Kidney (tissue), 14 donors: ENCODE measurements around the gene EEPD1. TPM values are rescaled to one million over a fixed set of nuclear protein-coding genes. Genes with fewer than 3 reads are reported as not detected.
"Not testable (repeated sequence)": the region's sequence is repeated elsewhere in the genome, so short reads cannot be mapped to it uniquely, and the experiment has no call there.

Experiments used
- DNase-seq, 5 donors: peaks; one replicate each; pipeline ENCODE4 v3.0.0-alpha.2; 2013 to 2020
- FAIRE-seq: peaks from 2 replicates; lab custom pipeline; 2012; peaks lifted over from hg19 to GRCh38; lab: Jason Lieb, UNC
- H3K27ac ChIP-seq, 2 donors: one replicate each; pipeline ENCODE4 v1.7.0; 2013; ENCODE audit warnings: low read depth in 2 of 2, low read length in 2 of 2, inconsistent platforms in 1 of 2
- H3K27me3 ChIP-seq: one replicate; pipeline ENCODE4 v1.7.1; 2013; ENCODE audit warnings: low read length, inconsistent platforms; ENCODE audit not compliant: control insufficient read depth, insufficient read depth
- H3K36me3 ChIP-seq, 3 donors: one replicate each; pipeline versions ENCODE4 v1.7.0 to v1.7.1; 2013; ENCODE audit warnings: low read length in 3 of 3, control low read depth in 1 of 3, inconsistent platforms in 1 of 3; ENCODE audit not compliant: insufficient read depth in 3 of 3, control insufficient read depth in 2 of 3
- H3K4me1 ChIP-seq, 3 donors: one replicate each; pipeline versions ENCODE4 v1.7.0 to v1.7.1; 2013; ENCODE audit warnings: low read length in 3 of 3, inconsistent platforms in 1 of 3, low read depth in 1 of 3; ENCODE audit not compliant: control insufficient read depth in 2 of 3, insufficient read depth in 2 of 3
- H3K4me3 ChIP-seq, 3 donors: one replicate each; pipeline versions ENCODE4 v1.7.0 to v1.8.1; 2013; ENCODE audit warnings: low read length in 3 of 3, control low read depth in 1 of 3, inconsistent platforms in 1 of 3
- H3K9ac ChIP-seq, 3 donors: one replicate each; pipeline versions ENCODE4 v1.7.0 to v1.7.1; 2013; ENCODE audit warnings: low read length in 3 of 3, control low read depth in 1 of 3, inconsistent platforms in 1 of 3
- H3K9me3 ChIP-seq, 3 donors: one replicate each; pipeline versions ENCODE4 v1.7.0 to v1.7.1; 2013; ENCODE audit warnings: low read length in 3 of 3, control low read depth in 1 of 3, inconsistent platforms in 1 of 3; ENCODE audit not compliant: control insufficient read depth in 2 of 3, insufficient read depth in 1 of 3
- CTCF ChIP-seq: IDR thresholded peaks from 3 replicates; pipeline ENCODE4 v1.5.1; 2012; ENCODE audit warnings: mild to moderate bottlenecking, moderate library complexity, borderline replicate concordance; ENCODE audit not compliant: insufficient read depth; ENCODE audit errors: extremely low read depth
- intact Hi-C: fragments of 100-400 bp; cut with DNase I; formaldehyde crosslinking; loops from one replicate; pipeline ENCODE4 v1.11.1; 2022
- polyA plus RNA-seq: library from polyadenylated mRNA; stranded (reverse); fragments of 350-450 nt; fragmentation: Illumina TruSeq; extraction: RNeasy Lipid Tissue Mini Kit (QIAGEN cat#74804); gene quantifications from one replicate; pipeline ENCODE4 v1.2.3, GENCODE V29; 2014; ENCODE audit warnings: low read depth, low replicate concordance; ENCODE audit not compliant: insufficient read depth
- total RNA-seq: library from RNA; stranded (reverse); fragmentation: NEBNext Ultra II Directional; extraction: Animal tissue kit (Norgen Biotek cat#: 25700); gene quantifications from one replicate; pipeline ENCODE4 v1.2.1, GENCODE V29; 2021
- donor health status: control.
- donor health status: control.
- donor health status: control.
- donor health status: control.
- donor health status: control.
- donor health status: DM: yes; HTN: yes; CAD: no.
- donor health status: Normal renal cell carcinoma (clear cell type).

Gene EEPD1
- total and polyA plus RNA-seq, 2 donors from 2014 or later = 6.3 to 6.4 TPM

- H3K4me3 ChIP-seq, H3K27ac ChIP-seq, H3K9me3 ChIP-seq, H3K36me3 ChIP-seq, H3K9ac ChIP-seq, H3K27me3 ChIP-seq, intact Hi-C loops, H3K4me1 ChIP-seq, FAIRE-seq, DNase-seq: not testable (repeated sequence)
Observed at GRCh38 chr7:36244001-36244400, 90.9 kb downstream of the EEPD1 start.

GRCh38 chr7:36244429-36244828 lies 91.4 kb downstream of the EEPD1 start:
- Histone ChIP-seq H3K9me3 (no peaks in the 10 kb centered on the region), H3K36me3 (no peaks in the 10 kb centered on the region), H3K27ac (no peak overlapping the region), H3K4me3 (no peak overlapping the region), H3K4me1 (peaks cover 0 to 3% (median 2%) of the 10 kb centered on the region in 3 donors), H3K27me3 (no peaks in the 10 kb centered on the region), H3K9ac (no peak overlapping the region)
- TF ChIP-seq CTCF = no peak
- DNase-seq (no peak), FAIRE-seq (no peak)
- intact Hi-C loops = no loop called here

GRCh38 chr7:36245684-36246299 lies 92.7 kb downstream of the EEPD1 start:
- no peak overlapping the region for H3K27ac ChIP-seq
- intact Hi-C loops = no loop called here
- DNase-seq (no peak), FAIRE-seq (no peak)
- no peaks in the 10 kb centered on the region for H3K9me3 ChIP-seq
- H3K9ac ChIP-seq = no peak overlapping the region
- no peaks in the 10 kb centered on the region for H3K36me3 ChIP-seq
- TF ChIP-seq CTCF = no peak
- H3K4me3 ChIP-seq = no peak overlapping the region
- H3K4me1 ChIP-seq = peaks cover 0 to 3% (median 2%) of the 10 kb centered on the region in 3 donors
- no peaks in the 10 kb centered on the region for H3K27me3 ChIP-seq

GRCh38 chr7:36249091-36249490 lies 96.0 kb downstream of the EEPD1 start:
- TF ChIP-seq CTCF = no peak
- intact Hi-C loops = no loop called here
- no peak for FAIRE-seq

More at GRCh38 chr7:36249091-36249490, 96.0 kb downstream of the EEPD1 start:
- no peaks in the 10 kb centered on the region for H3K36me3 ChIP-seq
- no peaks in the 10 kb centered on the region for H3K27me3 ChIP-seq
- H3K9ac ChIP-seq = no peak overlapping the region
- H3K9me3 ChIP-seq = peaks cover 0 to 6% (median 0%) of the 10 kb centered on the region in 3 donors
- no peak for DNase-seq
- peaks cover 0 to 3% (median 2%) of the 10 kb centered on the region in 3 donors for H3K4me1 ChIP-seq
- no peak overlapping the region for H3K27ac ChIP-seq
- H3K4me3 ChIP-seq = no peak overlapping the region
